ENCODE results near the gene IGFL4.

The IGFL4 gene

DNA sequence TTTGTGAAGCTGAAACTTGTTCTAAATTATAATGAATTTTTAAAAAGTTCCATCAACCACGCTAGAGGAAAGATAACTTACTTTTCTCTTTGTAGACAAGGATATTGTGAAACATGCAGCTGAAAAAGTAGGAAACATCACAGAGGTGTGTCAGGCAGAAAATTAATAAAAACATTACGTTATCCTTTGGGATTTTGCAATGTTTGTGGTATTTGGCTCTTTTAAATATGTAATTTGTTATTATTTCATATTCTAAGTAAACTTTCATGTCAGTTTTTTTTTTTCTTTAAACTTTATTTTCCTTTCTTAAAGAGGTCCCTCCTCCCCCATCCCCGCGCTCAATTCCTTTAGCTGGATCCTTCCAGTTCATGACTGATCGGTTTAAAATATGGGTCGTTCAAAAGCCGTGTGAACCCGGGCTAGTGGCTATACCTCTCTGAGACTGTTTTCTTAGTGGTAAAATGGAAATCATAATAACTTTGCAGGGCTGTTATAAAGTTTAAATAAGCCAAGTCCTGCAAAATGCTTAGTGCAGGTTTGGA lies 46.3 kb downstream of the IGFL4 start:
- DNase-seq (ENCODE audit: low read depth): no peak

DNA sequence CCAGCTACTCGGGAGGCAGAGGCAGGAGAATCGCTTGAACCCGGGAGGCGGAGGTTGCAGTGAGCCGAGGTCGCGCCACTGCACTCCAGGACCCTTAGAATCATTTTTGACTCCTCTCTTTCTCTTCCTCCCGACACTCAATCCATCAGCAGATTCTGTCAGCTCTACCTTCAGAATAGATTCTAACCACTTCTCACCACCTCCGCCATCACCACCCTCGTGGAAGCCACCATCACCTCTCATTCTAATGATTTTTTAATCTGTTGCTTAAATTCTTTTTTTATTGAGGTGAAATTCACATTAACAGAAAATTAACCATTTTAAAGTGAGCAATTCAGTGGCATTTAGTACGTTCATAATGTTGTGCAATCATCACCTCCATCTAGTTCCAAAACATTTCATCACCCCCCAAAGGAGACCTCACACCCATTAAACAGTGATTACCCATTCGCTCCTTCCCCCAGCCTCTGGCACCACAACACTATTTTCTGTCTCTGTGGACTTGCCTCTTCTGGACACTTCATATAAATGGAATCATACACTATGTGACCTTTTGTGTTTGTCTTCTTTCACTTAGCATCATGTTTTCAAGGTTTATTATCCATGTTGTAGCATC lies 50.6 kb downstream of the IGFL4 start:
- DNase-seq (ENCODE audit: low read depth): no peak
